HG03565 (cell line): Measurements from ENCODE around the gene PKD1.

Experiments
- ATAC-seq: cut with Tn5 transposase; IDR thresholded peaks from one replicate; pipeline ENCODE4 v1.9.1; 2021; ENCODE audit warnings: mild to moderate bottlenecking, moderate library complexity; ENCODE audit not compliant: unreplicated experiment

PKD1 gene

GRCh38 chr16:2090777-2091546 lies 44.7 kb downstream of the PKD1 start:
- no peak for ATAC-seq

GRCh38 chr16:2090481-2090776 lies 45.3 kb downstream of the PKD1 start:
- ATAC-seq: no peak

GRCh38 chr16:2089706-2090480 lies 45.8 kb downstream of the PKD1 start:
- ATAC-seq: no peak

GRCh38 chr16:2088759-2089358 lies 46.8 kb downstream of the PKD1 start:
- no peak for ATAC-seq

- no peak for ATAC-seq
Observed at GRCh38 chr16:2087748-2088631, 47.7 kb downstream of the PKD1 start.

- ATAC-seq: no peak
Observed at GRCh38 chr16:2086812-2087747, 48.6 kb downstream of the PKD1 start.

- ATAC-seq: no peak
Observed at GRCh38 chr16:2086106-2086742, 49.5 kb downstream of the PKD1 start.

- no peak for ATAC-seq
Observed at GRCh38 chr16:2085669-2086068, 50.0 kb downstream of the PKD1 start.

GRCh38 chr16:2084895-2085625 lies 50.6 kb downstream of the PKD1 start:
- no peak for ATAC-seq

- no peak for ATAC-seq
Observed at GRCh38 chr16:2083876-2084780, 51.6 kb downstream of the PKD1 start.

- no peak for ATAC-seq
Observed at GRCh38 chr16:2083409-2083808, 52.3 kb downstream of the PKD1 start.

- ATAC-seq: no peak
Observed at GRCh38 chr16:2082983-2083364, 52.7 kb downstream of the PKD1 start.

GRCh38 chr16:2082171-2082982 lies 53.3 kb downstream of the PKD1 start:
- ATAC-seq: no peak

GRCh38 chr16:2081201-2082084 lies 54.3 kb downstream of the PKD1 start:
- no peak for ATAC-seq

- ATAC-seq: no peak
Observed at GRCh38 chr16:2079991-2080390, 55.7 kb downstream of the PKD1 start.

GRCh38 chr16:2079311-2079800 lies 56.3 kb downstream of the PKD1 start:
- no peak for ATAC-seq
